BE2C (cell line): ENCODE results near the gene PTPRU.

Experiments
- DNase-seq: peaks from one replicate; pipeline ENCODE4 v3.0.0-alpha.2; 2020
- H3K27me3 ChIP-seq: fragments of 250-450 bp; sonication (Bioruptor Pico); 2 replicates; pipeline ENCODE4 v1.5.1; 2020; ENCODE audit warnings: mild to moderate bottlenecking
- H3K36me3 ChIP-seq: fragments of 250-450 bp; sonication (Bioruptor Pico); 2 replicates; pipeline ENCODE4 v1.5.1; 2020; ENCODE audit warnings: mild to moderate bottlenecking
- H3K4me1 ChIP-seq: fragments of 250-450 bp; sonication (Bioruptor Pico); 2 replicates; pipeline ENCODE4 v1.5.1; 2020
- H3K4me3 ChIP-seq: 2 replicates; pipeline ENCODE4 v1.5.1; 2011; ENCODE audit warnings: low read depth, low read length
- H3K9me3 ChIP-seq: fragments of 250-450 bp; sonication (Bioruptor Pico); 2 replicates; pipeline ENCODE4 v1.5.1; 2020
- TF ChIP-seq, protein P1 (sequence below): IDR thresholded peaks from 2 replicates; pipeline ENCODE4 v1.5.1; 2012; ENCODE audit warnings: mild to moderate bottlenecking, low read depth, low read length

PTPRU gene

DNA sequence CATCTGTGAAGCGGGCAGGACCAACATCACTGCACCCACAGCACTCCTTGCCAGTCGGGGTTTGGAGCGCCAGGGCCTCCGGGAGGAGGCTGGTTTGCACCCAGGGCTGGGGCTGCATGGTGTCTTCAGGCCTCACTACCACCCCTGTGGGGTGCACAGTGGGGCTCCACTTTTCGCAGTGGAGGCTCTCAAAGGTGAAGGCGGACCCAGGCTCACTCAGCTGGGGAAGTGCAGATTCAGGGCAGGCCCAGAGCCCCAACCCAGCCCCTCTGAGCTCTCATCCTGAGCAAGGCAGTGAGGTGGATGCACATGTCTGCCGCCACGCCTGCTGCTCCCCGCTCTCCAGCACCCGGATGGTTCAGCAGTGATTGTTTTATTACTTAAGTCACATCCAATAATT lies 125.8 kb downstream of the PTPRU start:
- Histone ChIP-seq H3K9me3 (no peaks in the 10 kb centered on the region), H3K4me3 (no peak overlapping the region), H3K27me3 (no peaks in the 10 kb centered on the region), H3K4me1 (no peaks in the 10 kb centered on the region), H3K36me3 (no peaks in the 10 kb centered on the region)
- DNase-seq = no peak
- TF ChIP-seq, protein P1, sequence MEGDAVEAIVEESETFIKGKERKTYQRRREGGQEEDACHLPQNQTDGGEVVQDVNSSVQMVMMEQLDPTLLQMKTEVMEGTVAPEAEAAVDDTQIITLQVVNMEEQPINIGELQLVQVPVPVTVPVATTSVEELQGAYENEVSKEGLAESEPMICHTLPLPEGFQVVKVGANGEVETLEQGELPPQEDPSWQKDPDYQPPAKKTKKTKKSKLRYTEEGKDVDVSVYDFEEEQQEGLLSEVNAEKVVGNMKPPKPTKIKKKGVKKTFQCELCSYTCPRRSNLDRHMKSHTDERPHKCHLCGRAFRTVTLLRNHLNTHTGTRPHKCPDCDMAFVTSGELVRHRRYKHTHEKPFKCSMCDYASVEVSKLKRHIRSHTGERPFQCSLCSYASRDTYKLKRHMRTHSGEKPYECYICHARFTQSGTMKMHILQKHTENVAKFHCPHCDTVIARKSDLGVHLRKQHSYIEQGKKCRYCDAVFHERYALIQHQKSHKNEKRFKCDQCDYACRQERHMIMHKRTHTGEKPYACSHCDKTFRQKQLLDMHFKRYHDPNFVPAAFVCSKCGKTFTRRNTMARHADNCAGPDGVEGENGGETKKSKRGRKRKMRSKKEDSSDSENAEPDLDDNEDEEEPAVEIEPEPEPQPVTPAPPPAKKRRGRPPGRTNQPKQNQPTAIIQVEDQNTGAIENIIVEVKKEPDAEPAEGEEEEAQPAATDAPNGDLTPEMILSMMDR = no peak

DNA sequence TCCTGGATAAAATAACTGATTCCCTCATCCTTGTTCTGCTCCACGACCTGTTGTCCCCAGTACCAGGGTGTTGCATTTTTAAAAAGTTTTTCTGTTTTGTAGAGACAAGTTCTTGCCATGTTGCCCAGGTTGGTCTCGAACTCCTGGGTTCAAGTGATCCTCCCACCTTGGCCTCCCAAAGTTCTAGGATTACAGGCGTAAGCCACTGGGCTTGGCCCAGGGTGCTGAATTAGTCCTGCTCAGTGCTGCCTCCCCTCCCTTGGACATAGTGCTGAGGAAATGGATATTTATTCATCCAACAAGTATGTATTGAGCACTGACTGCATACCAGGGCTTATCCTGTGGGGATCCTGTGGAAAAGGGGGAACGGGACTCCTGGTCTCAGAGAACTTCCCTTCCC lies 126.4 kb downstream of the PTPRU start:
- H3K4me3 ChIP-seq = no peak overlapping the region
- no peaks in the 10 kb centered on the region for H3K27me3 ChIP-seq
- no peak for DNase-seq
- H3K36me3 ChIP-seq = no peaks in the 10 kb centered on the region
- TF ChIP-seq, protein P1 = no peak
- H3K4me1 ChIP-seq = no peaks in the 10 kb centered on the region
- H3K9me3 ChIP-seq = no peaks in the 10 kb centered on the region

DNA sequence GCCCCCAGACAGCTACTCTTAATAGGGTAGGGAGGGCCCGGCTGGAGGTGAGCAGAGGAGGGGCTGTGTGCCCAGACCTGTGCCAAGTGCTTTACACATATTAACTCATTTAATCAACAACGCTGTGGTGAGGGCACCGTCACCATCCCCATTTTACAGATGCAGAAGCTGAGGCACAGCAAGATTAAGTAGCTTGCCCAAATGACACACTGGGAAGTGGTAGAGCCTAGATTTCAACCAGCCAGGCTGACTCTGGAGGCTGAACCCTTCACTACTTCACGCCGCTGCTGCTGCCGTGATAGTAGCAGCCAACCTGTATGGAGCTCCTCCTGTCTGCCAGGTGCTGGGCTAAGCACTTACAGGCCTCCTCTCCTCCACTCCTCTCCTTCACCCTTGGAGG lies 127.2 kb downstream of the PTPRU start:
- H3K4me3 ChIP-seq = no peak overlapping the region
- DNase-seq = no peak
- TF ChIP-seq, protein P1 = no peak
- no peaks in the 10 kb centered on the region for H3K27me3 ChIP-seq
- no peaks in the 10 kb centered on the region for H3K4me1 ChIP-seq
- no peaks in the 10 kb centered on the region for H3K9me3 ChIP-seq
- H3K36me3 ChIP-seq = no peaks in the 10 kb centered on the region

DNA sequence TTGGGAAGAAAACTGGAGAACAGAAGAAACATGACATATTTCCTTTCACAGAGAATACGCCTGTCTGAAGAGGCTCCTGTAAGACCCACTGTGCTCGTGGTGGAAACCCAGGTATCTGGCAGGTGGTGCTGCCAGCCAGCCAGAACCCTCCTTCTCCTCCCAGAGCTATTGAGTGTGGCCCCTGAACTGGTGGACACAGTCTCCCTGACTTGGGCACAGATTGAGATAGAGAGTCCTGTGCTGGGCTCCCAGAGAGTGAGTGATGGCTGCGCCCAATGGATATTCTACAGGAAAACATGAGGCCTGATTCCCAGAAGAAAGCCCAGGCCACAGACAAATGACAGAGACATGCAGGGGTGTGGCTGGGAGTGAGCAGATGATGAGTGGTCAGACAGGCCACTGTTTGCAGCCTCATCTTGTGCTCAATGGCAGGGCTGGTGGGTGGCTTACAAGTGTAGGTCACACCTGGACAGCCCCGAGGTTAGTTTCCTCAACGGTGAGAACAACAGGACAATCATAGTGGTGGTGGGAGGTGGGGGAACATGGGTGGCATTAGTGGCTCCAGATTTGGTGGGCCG lies 127.9 kb downstream of the PTPRU start:
- TF ChIP-seq, protein P1 = no peak
- H3K4me3 ChIP-seq = no peak overlapping the region
- H3K9me3 ChIP-seq = no peaks in the 10 kb centered on the region

DNA sequence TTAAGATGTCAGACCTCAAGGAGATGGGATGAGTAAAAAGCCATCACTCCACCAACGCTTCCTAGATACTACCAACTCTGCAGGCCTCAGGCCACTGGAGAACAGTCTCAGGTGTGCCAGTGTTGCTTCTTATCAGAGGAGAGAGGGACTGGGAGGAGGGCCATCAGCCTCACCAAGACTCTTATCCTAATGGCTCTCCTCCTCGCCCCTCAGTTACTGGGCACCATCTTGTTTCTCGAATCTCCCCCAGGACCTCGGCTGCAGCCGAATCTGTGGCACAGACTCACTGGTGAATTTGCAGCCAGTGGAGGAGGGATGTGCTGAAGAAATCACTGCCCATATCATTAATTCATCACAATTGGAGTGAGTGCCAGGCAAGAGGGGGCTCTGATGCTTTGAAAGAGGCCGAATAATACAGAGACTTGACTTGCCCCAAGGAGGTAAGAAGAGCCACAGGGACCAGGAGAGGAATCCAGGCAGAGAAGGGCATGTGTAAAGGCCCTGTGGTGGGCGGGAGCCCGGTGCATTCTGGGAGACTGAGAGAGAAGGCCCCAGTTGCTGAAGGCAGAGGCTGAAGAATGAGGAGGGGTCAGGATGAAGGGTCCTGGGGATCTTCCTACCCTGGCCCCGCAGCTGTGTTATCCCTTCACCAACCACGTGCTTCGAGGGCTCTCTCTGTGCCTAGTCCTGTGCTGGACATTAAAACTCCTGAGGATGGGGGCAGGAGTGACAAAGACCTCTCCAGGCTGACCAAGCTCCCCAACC lies 129.8 kb downstream of the PTPRU start:
- Histone ChIP-seq H3K4me3 (no peak overlapping the region), H3K36me3 (no peaks in the 10 kb centered on the region), H3K27me3 (no peaks in the 10 kb centered on the region), H3K9me3 (no peaks in the 10 kb centered on the region), H3K4me1 (peaks cover 4% of the 10 kb centered on the region)
- TF ChIP-seq, protein P1 = no peak
- no peak for DNase-seq

More for the DNA sequence above, 127.9 kb downstream of the PTPRU start:
- H3K27me3 ChIP-seq = no peaks in the 10 kb centered on the region
- H3K36me3 ChIP-seq = no peaks in the 10 kb centered on the region
- no peak for DNase-seq
- no peaks in the 10 kb centered on the region for H3K4me1 ChIP-seq
